Neural crest cell (in vitro differentiated cells): ENCODE results near the gene PRMT6. TPM values are rescaled to one million over a fixed set of nuclear protein-coding genes. Genes with fewer than 3 reads are reported as not detected.
A peak's percentile ranks its signal among the peaks of the same experiment; 100 is the strongest.
"Not testable (repeated sequence)": the region's sequence is repeated elsewhere in the genome, so short reads cannot be mapped to it uniquely, and the experiment has no call there.

Source experiments
- DNase-seq: peaks from one replicate; pipeline ENCODE4 v3.0.0; 2021; ENCODE audit warnings: low read depth, mixed read lengths, low spot score
- H3K27ac Mint-ChIP-seq: one replicate; pipeline ENCODE4 v1.8.0; 2021; ENCODE audit warnings: mild to moderate bottlenecking, mixed read lengths; ENCODE audit not compliant: unreplicated experiment
- H3K27me3 Mint-ChIP-seq: 2 replicates; pipeline ENCODE4 v1.8.0; 2021; ENCODE audit warnings: low read depth, mild to moderate bottlenecking, mixed read lengths
- H3K36me3 Mint-ChIP-seq: 2 replicates; pipeline ENCODE4 v1.8.0; 2021; ENCODE audit warnings: low read depth, mild to moderate bottlenecking, mixed read lengths
- H3K4me1 Mint-ChIP-seq: 2 replicates; pipeline ENCODE4 v1.8.0; 2021; ENCODE audit warnings: mixed read lengths
- H3K4me3 Mint-ChIP-seq: one replicate; pipeline ENCODE4 v1.8.0; 2021; ENCODE audit warnings: mild to moderate bottlenecking, mixed read lengths
- H3K9me3 Mint-ChIP-seq: 2 replicates; pipeline ENCODE4 v1.8.0; 2021; ENCODE audit warnings: mixed read lengths
- CTCF ChIP-seq: fragments of 200-600 bp; sonication (generic); conservative IDR thresholded peaks from 2 replicates; pipeline ENCODE4 v1.5.0; 2021; ENCODE audit warnings: antibody characterized with exemption, mild to moderate bottlenecking
- total RNA-seq: library from RNA; stranded (reverse); gene quantifications from 2 replicates; pipeline ENCODE4 v1.2.1, GENCODE V29; 2021

The PRMT6 gene
- total RNA-seq, 1 donor from 2014 or later = 34.2 TPM

- H3K4me1 Mint-ChIP-seq = no peaks in the 10 kb centered on the region
- no peak overlapping the region for H3K27ac Mint-ChIP-seq
- H3K4me3 Mint-ChIP-seq = no peak overlapping the region
- no peaks in the 10 kb centered on the region for H3K36me3 Mint-ChIP-seq
- peaks cover 6% of the 10 kb centered on the region for H3K9me3 Mint-ChIP-seq
- no peak for TF ChIP-seq CTCF
- H3K27me3 Mint-ChIP-seq = peaks cover 3% of the 10 kb centered on the region
- no peak for DNase-seq
These were observed 37.3 kb upstream of the PRMT6 start for GRCh38 chr1:107019166-107019565.

GRCh38 chr1:107038874-107039273 lies 17.6 kb upstream of the PRMT6 start:
- H3K4me1 Mint-ChIP-seq, DNase-seq, H3K4me3 Mint-ChIP-seq, H3K27me3 Mint-ChIP-seq, H3K36me3 Mint-ChIP-seq, H3K27ac Mint-ChIP-seq: not testable (repeated sequence)
- peaks cover 12% of the 10 kb centered on the region for H3K9me3 Mint-ChIP-seq

GRCh38 chr1:107044310-107045220 lies 11.9 kb upstream of the PRMT6 start:
- not testable (repeated sequence) for H3K27ac Mint-ChIP-seq, H3K27me3 Mint-ChIP-seq, DNase-seq, H3K4me1 Mint-ChIP-seq, H3K36me3 Mint-ChIP-seq, H3K4me3 Mint-ChIP-seq
- peaks cover 13% of the 10 kb centered on the region for H3K9me3 Mint-ChIP-seq

- no peak for TF ChIP-seq CTCF
- Mint-ChIP-seq H3K27ac (no peak overlapping the region), H3K9me3 (peaks cover 16% of the 10 kb centered on the region), H3K27me3 (no peaks in the 10 kb centered on the region), H3K4me3 (no peak overlapping the region), H3K36me3 (peaks cover 18% of the 10 kb centered on the region), H3K4me1 (no peaks in the 10 kb centered on the region)
- no peak for DNase-seq
These were observed 8.9 kb upstream of the PRMT6 start for GRCh38 chr1:107047602-107048001.

GRCh38 chr1:107048241-107048640 lies 8.2 kb upstream of the PRMT6 start:
- H3K9me3 Mint-ChIP-seq = peaks cover 16% of the 10 kb centered on the region
- no peak for TF ChIP-seq CTCF
- DNase-seq = no peak
- no peak overlapping the region for H3K27ac Mint-ChIP-seq
- H3K36me3 Mint-ChIP-seq = peaks cover 18% of the 10 kb centered on the region
- H3K27me3 Mint-ChIP-seq = no peaks in the 10 kb centered on the region
- H3K4me3 Mint-ChIP-seq = no peak overlapping the region
- no peaks in the 10 kb centered on the region for H3K4me1 Mint-ChIP-seq

- peaks cover 14% of the 10 kb centered on the region for H3K9me3 Mint-ChIP-seq
- no peak overlapping the region for H3K27ac Mint-ChIP-seq
- no peak for DNase-seq
- H3K4me3 Mint-ChIP-seq = no peak overlapping the region
- TF ChIP-seq CTCF = no peak
- H3K36me3 Mint-ChIP-seq = peaks cover 16% of the 10 kb centered on the region
- no peaks in the 10 kb centered on the region for H3K27me3 Mint-ChIP-seq
- H3K4me1 Mint-ChIP-seq = peaks cover 2% of the 10 kb centered on the region
These were observed 5.2 kb upstream of the PRMT6 start for GRCh38 chr1:107051266-107051665.

GRCh38 chr1:107055919-107056425 lies 502 bp upstream of the PRMT6 start:
- peaks cover 22% of the 10 kb centered on the region for H3K4me1 Mint-ChIP-seq

More at GRCh38 chr1:107055919-107056425, 502 bp upstream of the PRMT6 start:
- Mint-ChIP-seq H3K36me3 (peaks cover 18% of the 10 kb centered on the region), H3K4me3 (peak overlapping the region; percentile 96), H3K27ac (peak overlapping the region; percentile 97)
- H3K9me3 Mint-ChIP-seq, H3K27me3 Mint-ChIP-seq, DNase-seq: not testable (repeated sequence)
